Measurements from ENCODE around the gene PPP4R1. TPM values are rescaled to one million over a fixed set of nuclear protein-coding genes. Genes with fewer than 3 reads are reported as not detected.

The PPP4R1 gene
- total RNA-seq, 2 experiments from 2014 or later: 28.4 to 30.3 TPM

GRCh38 chr18:9517869-9518268, 96.5 kb downstream of the PPP4R1 start:
- ATAC-seq (peak; percentile 77), DNase-seq (no peak)
- CTCF ChIA-PET: interaction anchor here (1.1 to 1.7 kb wide), 3 partner anchors 11 to 446 kb away, joined by 3 to 8 read pairs (median 4); no protein-coding TSS in a partner anchor
- H3K9me3 Mint-ChIP-seq (ENCODE audit: low read depth): no peaks in the 10 kb centered on the region
- peaks cover 18% of the 10 kb centered on the region for H3K36me3 Mint-ChIP-seq
- no peak overlapping the region for H3K27ac Mint-ChIP-seq
- H3K4me3 Mint-ChIP-seq: peak overlapping the region; percentile 13
- no peaks in the 10 kb centered on the region for H3K27me3 Mint-ChIP-seq
- H3K4me1 Mint-ChIP-seq: peaks cover 13% of the 10 kb centered on the region

- peaks cover 18% of the 10 kb centered on the region for H3K36me3 Mint-ChIP-seq
- no peaks in the 10 kb centered on the region for H3K9me3 Mint-ChIP-seq (ENCODE audit: low read depth)
- CTCF ChIA-PET: interaction anchor here (0.6 to 2.2 kb wide), 18 partner anchors 10 to 445 kb away, joined by 3 to 10 read pairs (median 4); partner anchors contain the start of gene TWSG1
- no peaks in the 10 kb centered on the region for H3K27me3 Mint-ChIP-seq
- peaks cover 13% of the 10 kb centered on the region for H3K4me1 Mint-ChIP-seq
- no peak for DNase-seq
- H3K4me3 Mint-ChIP-seq: no peak overlapping the region
- no peak for ATAC-seq
- H3K27ac Mint-ChIP-seq: peak overlapping the region; percentile 15
Measured at GRCh38 chr18:9516437-9517064, 97.8 kb downstream of the PPP4R1 start.

- Mint-ChIP-seq H3K27me3 (no peaks in the 10 kb centered on the region), H3K36me3 (peaks cover 20% of the 10 kb centered on the region), H3K4me3 (no peak overlapping the region), H3K9me3 (ENCODE audit: low read depth) (no peaks in the 10 kb centered on the region), H3K27ac (no peak overlapping the region), H3K4me1 (peaks cover 13% of the 10 kb centered on the region)
- CTCF ChIA-PET: interaction anchor here (0.8 kb wide), 1 partner anchor 176 kb away, joined by 3 read pairs; no protein-coding TSS in a partner anchor
- ATAC-seq: no peak
- DNase-seq: no peak
Measured at GRCh38 chr18:9513971-9514512, 100.3 kb downstream of the PPP4R1 start.

GRCh38 chr18:9508446-9509025, 105.8 kb downstream of the PPP4R1 start:
- H3K27ac Mint-ChIP-seq: no peak overlapping the region
- no peak overlapping the region for H3K4me3 Mint-ChIP-seq
- ATAC-seq (no peak), DNase-seq (no peak)
- peaks cover 11% of the 10 kb centered on the region for H3K36me3 Mint-ChIP-seq
- H3K4me1 Mint-ChIP-seq: peaks cover 4% of the 10 kb centered on the region
- CTCF ChIA-PET: no interaction called here
- no peaks in the 10 kb centered on the region for H3K9me3 Mint-ChIP-seq (ENCODE audit: low read depth)
- H3K27me3 Mint-ChIP-seq: no peaks in the 10 kb centered on the region

DNA sequence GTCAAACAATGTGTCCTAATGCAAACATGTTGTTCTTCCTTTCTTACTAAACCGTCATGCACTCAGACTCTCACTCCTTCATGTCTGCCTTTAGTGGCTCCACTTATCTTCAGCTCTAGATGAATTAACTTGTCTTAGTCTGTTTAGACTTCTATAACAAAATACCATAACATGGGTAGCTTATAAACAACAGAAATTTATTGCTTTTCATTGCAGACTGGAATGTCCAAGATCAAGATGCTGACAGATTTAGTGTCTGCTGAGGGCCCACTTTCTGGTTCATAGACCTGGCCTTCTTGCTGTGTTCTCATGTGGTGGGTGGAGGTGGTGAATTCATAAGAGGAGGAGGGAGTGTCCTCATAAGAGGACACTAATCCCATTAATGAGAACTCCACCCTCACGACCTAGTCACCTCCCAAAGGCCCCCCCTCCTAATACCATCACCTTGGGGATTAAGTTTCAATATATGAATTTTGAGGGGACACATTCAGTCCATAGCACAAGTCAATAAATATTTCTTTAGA, 106.7 kb downstream of the PPP4R1 start:
- H3K27me3 Mint-ChIP-seq: no peaks in the 10 kb centered on the region
- peaks cover 19% of the 10 kb centered on the region for H3K36me3 Mint-ChIP-seq
- ATAC-seq (no peak), DNase-seq (no peak)
- CTCF ChIA-PET: interaction anchor here (1.2 to 2.2 kb wide), 3 partner anchors 8 to 10 kb away, joined by 3 to 10 read pairs (median 3); no protein-coding TSS in a partner anchor
- peaks cover 4% of the 10 kb centered on the region for H3K4me1 Mint-ChIP-seq
- no peak overlapping the region for H3K4me3 Mint-ChIP-seq
- peaks cover 2% of the 10 kb centered on the region for H3K9me3 Mint-ChIP-seq (ENCODE audit: low read depth)
- no peak overlapping the region for H3K27ac Mint-ChIP-seq

DNA sequence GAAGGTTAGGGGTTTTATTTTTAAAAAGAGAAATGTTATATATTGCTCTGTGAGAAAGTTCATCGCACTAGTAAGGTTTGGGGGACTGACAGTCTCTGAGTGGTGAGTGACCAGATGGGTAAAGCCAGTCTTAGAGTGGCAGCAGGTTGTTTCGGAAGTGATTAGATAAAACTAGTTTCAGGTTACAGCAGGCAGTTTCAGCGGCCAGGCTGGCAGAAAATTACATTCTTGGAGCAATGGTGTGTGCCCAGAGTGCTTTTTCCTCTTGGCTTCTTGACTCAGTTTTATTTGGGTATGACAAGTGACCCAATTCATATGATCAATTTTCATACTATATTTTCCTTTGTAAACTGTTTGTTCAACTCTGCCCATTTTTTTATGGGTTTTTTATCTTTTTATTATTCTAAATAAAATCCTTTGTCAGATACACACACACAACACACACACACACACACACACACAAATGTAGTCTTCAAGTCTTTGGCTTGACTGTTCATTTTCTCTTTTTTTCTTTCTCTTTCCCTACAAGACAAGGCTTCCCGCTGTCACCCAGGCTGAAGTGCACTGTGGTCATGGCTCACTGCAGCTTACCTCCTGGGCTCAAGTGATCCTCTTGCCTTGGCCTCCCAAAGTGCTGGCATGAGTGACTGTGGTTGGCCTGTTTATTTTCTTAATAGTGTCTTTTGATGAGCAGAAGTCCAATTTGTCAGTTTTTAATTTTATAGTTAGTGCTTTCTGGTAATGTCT, 108.1 kb downstream of the PPP4R1 start:
- Mint-ChIP-seq H3K36me3 (peaks cover 31% of the 10 kb centered on the region), H3K27ac (no peak overlapping the region), H3K4me3 (no peak overlapping the region), H3K4me1 (peaks cover 4% of the 10 kb centered on the region), H3K27me3 (no peaks in the 10 kb centered on the region), H3K9me3 (ENCODE audit: low read depth) (peaks cover 3% of the 10 kb centered on the region)
- ATAC-seq (no peak), DNase-seq (no peak)
- CTCF ChIA-PET: interaction anchor here (1.2 to 2.2 kb wide), 3 partner anchors 9 to 12 kb away, joined by 3 to 10 read pairs (median 3); no protein-coding TSS in a partner anchor

Other genes starting within 250 kb of the PPP4R1 start
- 10 to 100 TPM; 55.1 to 57.2 TPM for gene RALBP1, start 139.0 kb downstream of the PPP4R1 start, total RNA-seq
- not detected for gene RAB31, start 93.7 kb upstream of the PPP4R1 start, total RNA-seq

Measured in activated CD8-positive, alpha-beta memory T cell treated with anti-CD3 and anti-CD28 coated beads, Interleukin-2, amount 10 ng/mL, durations not matched to agents 7 days and 5 days (primary cell).